ENCODE data around the gene EIF1AD.

- TF ChIP-seq CTCF (conservative IDR thresholded peaks at IDR 0.05; ENCODE audit: low read length) (no peak), EZH2phosphoT487 (IDR thresholded peaks at IDR 0.05; ENCODE audit: borderline replicate concordance, low read depth, low read length) (no peak)
Measured at GRCh38 chr11:66020618-66021357, 18.8 kb upstream of the EIF1AD start.

Data from OCI-LY7 (cell line).